ENCODE measurements around the gene MAGI1.

GRCh38 chr3:65945480-65945879 lies 93.2 kb downstream of the MAGI1 start:
- TF ChIP-seq CTCF (IDR thresholded peaks at IDR 0.05), result no peak
- no peak for TF ChIP-seq POLR2A (IDR thresholded peaks at IDR 0.05)

All from lower leg skin (tissue), 3 donors.